ENCODE measurements around the gene GIT1.
A peak's percentile ranks its signal among the peaks of the same experiment; 100 is the strongest.

Gene GIT1

GRCh38 chr17:29617125-29617480 lies 27.7 kb upstream of the GIT1 start:
- ChIA-PET CTCF (interaction anchor here (0.6 to 3.8 kb wide), 10 partner anchors 10 to 555 kb away, joined by 3 to 45 read pairs (median 6); partner anchors contain the start of gene ANKRD13B), POLR2A (ENCODE audit: low non-redundant PET) (no interaction called here)
- TF ChIP-seq, protein P1, sequence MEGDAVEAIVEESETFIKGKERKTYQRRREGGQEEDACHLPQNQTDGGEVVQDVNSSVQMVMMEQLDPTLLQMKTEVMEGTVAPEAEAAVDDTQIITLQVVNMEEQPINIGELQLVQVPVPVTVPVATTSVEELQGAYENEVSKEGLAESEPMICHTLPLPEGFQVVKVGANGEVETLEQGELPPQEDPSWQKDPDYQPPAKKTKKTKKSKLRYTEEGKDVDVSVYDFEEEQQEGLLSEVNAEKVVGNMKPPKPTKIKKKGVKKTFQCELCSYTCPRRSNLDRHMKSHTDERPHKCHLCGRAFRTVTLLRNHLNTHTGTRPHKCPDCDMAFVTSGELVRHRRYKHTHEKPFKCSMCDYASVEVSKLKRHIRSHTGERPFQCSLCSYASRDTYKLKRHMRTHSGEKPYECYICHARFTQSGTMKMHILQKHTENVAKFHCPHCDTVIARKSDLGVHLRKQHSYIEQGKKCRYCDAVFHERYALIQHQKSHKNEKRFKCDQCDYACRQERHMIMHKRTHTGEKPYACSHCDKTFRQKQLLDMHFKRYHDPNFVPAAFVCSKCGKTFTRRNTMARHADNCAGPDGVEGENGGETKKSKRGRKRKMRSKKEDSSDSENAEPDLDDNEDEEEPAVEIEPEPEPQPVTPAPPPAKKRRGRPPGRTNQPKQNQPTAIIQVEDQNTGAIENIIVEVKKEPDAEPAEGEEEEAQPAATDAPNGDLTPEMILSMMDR (conservative IDR thresholded peaks at IDR 0.05; ENCODE audit: low read depth): peak; percentile 29
- no peak overlapping the region for H3K27ac ChIP-seq
- DNase-seq (ENCODE audit: low spot score): no peak

- H3K27ac ChIP-seq: peak overlapping the region; percentile 50
- no peak for DNase-seq (ENCODE audit: low spot score)
- TF ChIP-seq, protein P1 (conservative IDR thresholded peaks at IDR 0.05; ENCODE audit: low read depth): no peak
- ChIA-PET CTCF (interaction anchor here (0.6 to 3.8 kb wide), 5 partner anchors 22 to 315 kb away, joined by 3 to 45 read pairs (median 9); partner anchors contain the start of gene ANKRD13B), POLR2A (ENCODE audit: low non-redundant PET) (no interaction called here)
Observed at GRCh38 chr17:29616300-29617048, 27.0 kb upstream of the GIT1 start.

GRCh38 chr17:29615492-29616299 lies 26.2 kb upstream of the GIT1 start:
- POLR2A ChIA-PET (ENCODE audit: low non-redundant PET): no interaction called here
- peak; percentile 87 for DNase-seq (ENCODE audit: low spot score)
- CTCF ChIA-PET: interaction anchor here (3.8 kb wide), 1 partner anchor 23 kb away, joined by 45 read pairs; the partner anchor contains the start of gene ANKRD13B
- TF ChIP-seq, protein P1 (conservative IDR thresholded peaks at IDR 0.05; ENCODE audit: low read depth): no peak
- peak overlapping the region; percentile 50 for H3K27ac ChIP-seq

- no peak for DNase-seq (ENCODE audit: low spot score)
- peak overlapping the region; percentile 50 for H3K27ac ChIP-seq
- ChIA-PET CTCF (interaction anchor here (3.8 kb wide), 1 partner anchor 23 kb away, joined by 45 read pairs; the partner anchor contains the start of gene ANKRD13B), POLR2A (ENCODE audit: low non-redundant PET) (no interaction called here)
- TF ChIP-seq, protein P1 (conservative IDR thresholded peaks at IDR 0.05; ENCODE audit: low read depth): no peak
Observed at GRCh38 chr17:29615048-29615385, 25.6 kb upstream of the GIT1 start.

- no peak for DNase-seq (ENCODE audit: low spot score)
- peak overlapping the region; percentile 50 for H3K27ac ChIP-seq
- ChIA-PET POLR2A (ENCODE audit: low non-redundant PET) (no interaction called here), CTCF (no interaction called here)
- TF ChIP-seq, protein P1 (conservative IDR thresholded peaks at IDR 0.05; ENCODE audit: low read depth): no peak
Observed at GRCh38 chr17:29614349-29615047, 25.1 kb upstream of the GIT1 start.

- no peak for DNase-seq (ENCODE audit: low spot score)
- ChIA-PET POLR2A (ENCODE audit: low non-redundant PET) (interaction anchor here (0.7 kb wide), 1 partner anchor 584 kb away, joined by 8 read pairs; no protein-coding TSS in a partner anchor), CTCF (no interaction called here)
- H3K27ac ChIP-seq: no peak overlapping the region
- TF ChIP-seq, protein P1 (conservative IDR thresholded peaks at IDR 0.05; ENCODE audit: low read depth): no peak
Observed at GRCh38 chr17:29613856-29614255, 24.4 kb upstream of the GIT1 start.
